ENCODE measurements around the gene TBX4.

TBX4 gene

DNA sequence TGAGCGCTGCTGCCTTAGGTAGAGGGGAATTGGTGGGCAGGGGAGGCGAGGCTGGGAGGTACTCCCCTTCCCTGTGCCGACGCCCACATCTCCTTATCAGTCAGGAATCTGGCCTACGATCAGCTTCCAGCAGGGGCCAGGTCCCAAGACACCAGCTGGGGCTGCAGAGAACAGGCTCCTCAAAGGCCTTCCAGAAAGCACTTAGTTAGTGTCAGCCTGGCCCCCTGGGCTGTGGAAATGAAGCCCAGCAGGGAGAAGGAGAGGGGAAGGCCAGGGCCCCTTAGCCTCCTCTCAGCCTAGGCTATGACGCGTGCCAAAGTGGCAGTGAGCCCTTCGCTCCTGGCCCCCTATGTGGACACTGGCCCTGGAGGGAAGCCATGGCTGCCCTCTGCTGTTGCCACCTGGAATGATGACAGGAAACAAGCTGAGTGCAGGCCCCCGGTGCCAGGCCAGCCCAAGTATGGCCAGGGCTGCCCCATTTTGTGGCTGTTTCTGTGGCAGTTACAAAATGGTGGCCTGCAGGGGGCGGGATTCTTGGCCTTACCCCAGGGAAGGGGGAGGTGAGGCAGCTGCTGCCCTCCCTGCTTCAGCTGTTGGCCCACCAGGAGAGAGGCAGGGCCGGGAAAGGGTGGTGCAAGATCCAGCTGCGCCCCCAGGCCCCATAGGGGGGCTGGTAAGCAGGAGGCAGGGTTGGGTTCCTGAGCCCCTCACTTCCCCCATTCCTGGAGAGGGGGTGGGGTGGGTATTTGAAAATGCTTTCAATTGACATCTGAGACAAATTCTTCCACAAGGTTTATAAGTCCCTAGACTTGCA lies 11.3 kb downstream of the TBX4 start:
- H3K27me3 ChIP-seq (ENCODE audit: control insufficient read depth in 1 of 2, insufficient read depth in 2 of 2, low read length in 2 of 2), result peaks cover 47 to 59% of the 10 kb centered on the region in 2 donors
- no peak overlapping the region for H3K9ac ChIP-seq (ENCODE audit: low read length in 2 of 2)
- no peaks in the 10 kb centered on the region for H3K36me3 ChIP-seq (ENCODE audit: control insufficient read depth in 2 of 2, insufficient read depth in 2 of 2, low read length in 2 of 2)
- H3K4me3 ChIP-seq (ENCODE audit: low read length in 2 of 2), result no peak overlapping the region
- no peak overlapping the region for H3K27ac ChIP-seq (ENCODE audit: low read length)
- no peaks in the 10 kb centered on the region for H3K9me3 ChIP-seq (ENCODE audit: control insufficient read depth in 2 of 2, low read length in 2 of 2)
- peaks cover 5% of the 10 kb centered on the region for H3K4me1 ChIP-seq (ENCODE audit: control insufficient read depth, insufficient read depth, low read length)

DNA sequence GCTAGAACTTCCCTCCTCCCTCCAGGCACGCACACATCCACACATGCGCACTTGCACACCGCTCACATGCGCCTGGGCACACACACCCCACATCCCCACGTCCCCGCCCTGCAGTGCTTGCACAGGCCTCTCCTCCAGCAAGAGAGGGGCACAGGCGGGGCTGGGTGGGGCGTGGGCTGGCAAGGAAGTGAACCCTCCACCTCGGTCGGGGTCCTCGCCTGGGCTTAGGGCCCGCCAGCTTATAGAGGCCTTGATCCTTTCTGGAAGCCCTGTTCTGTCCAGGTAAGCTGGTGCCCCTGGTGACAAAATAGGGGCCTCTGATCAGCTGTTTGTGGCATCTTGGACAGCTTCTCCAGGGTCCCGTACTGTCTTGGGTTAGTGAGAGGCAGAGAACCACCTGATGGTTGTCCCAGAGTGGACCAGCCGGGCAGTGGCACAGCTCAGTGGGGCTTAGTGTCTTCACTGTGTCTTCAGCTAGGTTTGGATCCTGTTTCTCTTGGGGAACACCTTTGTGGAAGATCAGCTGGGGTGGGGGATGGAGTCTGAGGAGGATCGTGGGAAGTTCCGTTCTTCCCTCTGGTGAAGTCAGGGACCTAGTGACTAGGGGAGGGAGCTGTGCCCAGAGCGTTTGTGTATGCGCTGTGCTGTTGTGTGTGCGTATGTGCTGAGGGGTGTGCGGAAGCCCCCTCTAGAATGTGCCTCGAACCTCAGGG lies 12.1 kb downstream of the TBX4 start:
- Histone ChIP-seq H3K4me3 (ENCODE audit: low read length in 2 of 2) (no peak overlapping the region), H3K36me3 (ENCODE audit: control insufficient read depth in 2 of 2, insufficient read depth in 2 of 2, low read length in 2 of 2) (no peaks in the 10 kb centered on the region), H3K9ac (ENCODE audit: low read length in 2 of 2) (no peak overlapping the region), H3K9me3 (ENCODE audit: control insufficient read depth in 2 of 2, low read length in 2 of 2) (no peaks in the 10 kb centered on the region), H3K27me3 (ENCODE audit: control insufficient read depth in 1 of 2, insufficient read depth in 2 of 2, low read length in 2 of 2) (peaks cover 40 to 51% of the 10 kb centered on the region in 2 donors), H3K27ac (ENCODE audit: low read length) (no peak overlapping the region), H3K4me1 (ENCODE audit: control insufficient read depth, insufficient read depth, low read length) (peaks cover 5% of the 10 kb centered on the region)

DNA sequence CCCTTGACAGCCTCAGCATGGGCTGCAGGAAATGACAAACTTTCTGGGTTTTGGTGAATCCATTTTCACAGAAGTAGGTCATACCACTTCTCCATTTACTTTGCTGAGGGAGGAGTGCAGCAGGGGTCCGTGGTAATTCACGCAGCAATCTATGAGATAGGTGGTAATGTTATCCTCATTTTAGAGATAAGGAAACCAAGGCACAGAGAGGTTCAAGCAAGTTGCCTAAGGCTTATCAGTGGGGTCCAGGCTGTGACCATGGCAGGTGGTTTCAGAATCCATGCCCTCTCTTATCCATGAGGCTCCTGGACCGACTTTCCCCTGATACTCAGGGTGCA lies 12.6 kb downstream of the TBX4 start:
- no peak overlapping the region for H3K27ac ChIP-seq (ENCODE audit: low read length)
- H3K4me3 ChIP-seq (ENCODE audit: low read length in 2 of 2), result no peak overlapping the region
- H3K9me3 ChIP-seq (ENCODE audit: control insufficient read depth in 2 of 2, low read length in 2 of 2), result no peaks in the 10 kb centered on the region
- peaks cover 36 to 46% of the 10 kb centered on the region in 2 donors for H3K27me3 ChIP-seq (ENCODE audit: control insufficient read depth in 1 of 2, insufficient read depth in 2 of 2, low read length in 2 of 2)
- H3K9ac ChIP-seq (ENCODE audit: low read length in 2 of 2), result no peak overlapping the region
- H3K4me1 ChIP-seq (ENCODE audit: control insufficient read depth, insufficient read depth, low read length), result peaks cover 5% of the 10 kb centered on the region
- H3K36me3 ChIP-seq (ENCODE audit: control insufficient read depth in 2 of 2, insufficient read depth in 2 of 2, low read length in 2 of 2), result no peaks in the 10 kb centered on the region

DNA sequence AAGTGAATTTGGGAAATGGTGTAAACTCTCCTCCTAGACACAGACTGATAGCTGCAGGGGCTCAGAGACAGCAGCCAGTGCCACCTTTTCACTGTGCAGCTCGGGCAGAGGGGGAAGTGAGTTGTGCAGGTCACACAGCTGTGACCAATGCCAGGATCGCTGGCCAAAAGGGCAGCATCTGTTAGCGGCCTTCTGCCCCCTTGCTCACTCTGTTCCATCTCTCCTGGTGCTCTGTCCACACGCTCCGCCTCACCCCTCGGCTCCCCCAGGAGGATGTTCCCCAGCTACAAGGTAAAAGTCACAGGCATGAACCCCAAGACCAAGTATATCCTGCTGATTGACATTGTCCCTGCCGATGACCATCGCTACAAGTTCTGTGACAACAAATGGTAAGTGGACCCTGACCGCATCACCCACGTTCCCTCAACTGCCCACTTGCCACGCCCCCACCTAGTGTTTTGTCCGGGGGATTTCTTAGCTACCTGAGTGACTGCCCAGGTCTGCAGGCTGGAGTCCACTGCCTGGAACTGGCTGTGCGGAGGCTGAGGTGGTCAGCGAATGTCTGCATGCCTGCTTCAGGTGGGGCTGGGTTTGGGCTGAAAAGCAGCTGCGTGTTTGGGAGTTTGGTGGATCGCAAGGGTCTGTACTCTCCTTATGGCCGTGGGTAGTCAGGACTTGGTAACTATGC lies 13.5 kb downstream of the TBX4 start:
- Histone ChIP-seq H3K4me1 (ENCODE audit: control insufficient read depth, insufficient read depth, low read length) (peaks cover 5% of the 10 kb centered on the region), H3K27me3 (ENCODE audit: control insufficient read depth in 1 of 2, insufficient read depth in 2 of 2, low read length in 2 of 2) (peaks cover 27 to 38% of the 10 kb centered on the region in 2 donors), H3K9me3 (ENCODE audit: control insufficient read depth in 2 of 2, low read length in 2 of 2) (no peaks in the 10 kb centered on the region), H3K9ac (ENCODE audit: low read length in 2 of 2) (no peak overlapping the region), H3K36me3 (ENCODE audit: control insufficient read depth in 2 of 2, insufficient read depth in 2 of 2, low read length in 2 of 2) (no peaks in the 10 kb centered on the region), H3K4me3 (ENCODE audit: low read length in 2 of 2) (no peak overlapping the region), H3K27ac (ENCODE audit: low read length) (no peak overlapping the region)

DNA sequence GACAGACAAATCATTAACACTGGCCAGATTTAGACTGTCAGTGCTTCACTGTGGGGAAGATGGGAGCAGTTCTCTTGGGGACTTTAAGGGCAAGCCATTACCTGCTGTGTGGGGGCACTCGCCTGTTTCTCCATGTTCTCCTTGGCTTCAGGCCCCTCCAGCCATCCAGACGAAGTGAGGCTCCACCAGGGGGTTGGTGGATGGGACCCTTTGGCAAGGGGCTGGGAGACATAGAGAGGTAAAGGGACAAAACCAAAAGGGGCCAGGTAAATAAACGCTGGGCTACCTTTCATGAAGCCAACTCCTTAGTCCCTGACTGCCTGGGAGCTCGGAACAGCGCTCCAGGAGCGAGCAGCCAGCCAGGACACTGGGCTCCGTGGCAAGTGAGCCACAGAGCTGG lies 14.0 kb downstream of the TBX4 start:
- H3K9me3 ChIP-seq (ENCODE audit: control insufficient read depth in 2 of 2, low read length in 2 of 2), result no peaks in the 10 kb centered on the region
- H3K9ac ChIP-seq (ENCODE audit: low read length in 2 of 2), result no peak overlapping the region
- no peak overlapping the region for H3K27ac ChIP-seq (ENCODE audit: low read length)
- H3K27me3 ChIP-seq (ENCODE audit: control insufficient read depth in 1 of 2, insufficient read depth in 2 of 2, low read length in 2 of 2), result peaks cover 23 to 32% of the 10 kb centered on the region in 2 donors
- peaks cover 5% of the 10 kb centered on the region for H3K4me1 ChIP-seq (ENCODE audit: control insufficient read depth, insufficient read depth, low read length)
- H3K36me3 ChIP-seq (ENCODE audit: control insufficient read depth in 2 of 2, insufficient read depth in 2 of 2, low read length in 2 of 2), result no peaks in the 10 kb centered on the region
- H3K4me3 ChIP-seq (ENCODE audit: low read length in 2 of 2), result no peak overlapping the region

DNA sequence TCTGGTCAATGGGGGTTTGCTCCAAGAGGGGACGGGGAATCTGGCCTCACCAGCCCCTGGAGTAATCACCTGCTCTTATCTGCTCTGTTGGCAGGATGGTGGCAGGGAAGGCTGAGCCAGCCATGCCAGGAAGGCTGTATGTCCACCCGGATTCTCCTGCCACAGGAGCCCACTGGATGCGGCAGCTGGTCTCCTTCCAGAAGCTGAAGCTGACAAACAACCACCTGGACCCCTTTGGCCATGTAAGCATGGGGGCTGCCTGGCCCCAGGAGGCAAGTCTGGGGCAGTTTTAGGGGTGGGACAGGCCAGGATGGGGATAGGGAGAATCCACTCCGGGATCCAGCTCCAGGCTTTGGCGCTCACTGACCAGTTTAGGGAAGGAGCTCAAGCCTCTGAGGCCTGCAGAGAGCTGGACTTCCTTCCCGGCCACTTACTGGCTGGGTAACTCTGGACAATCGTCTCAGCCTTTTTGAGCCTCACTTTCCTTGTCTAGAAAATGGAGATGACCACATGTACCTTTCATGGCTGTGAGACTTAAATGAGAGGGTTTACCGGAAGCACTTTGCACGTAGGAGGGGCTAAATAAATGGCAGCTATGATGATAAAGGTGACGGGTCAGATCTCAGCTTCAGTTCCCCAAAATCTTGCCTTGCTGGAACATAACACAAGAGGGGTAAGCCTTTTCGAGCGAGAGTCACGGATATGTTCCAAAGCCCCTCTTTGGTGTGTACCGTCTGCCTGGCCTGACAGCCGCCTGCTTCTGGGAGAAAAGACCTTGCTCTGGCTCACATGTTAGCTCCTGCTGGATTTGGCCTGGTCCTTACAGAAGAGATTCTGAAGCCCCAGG lies 15.4 kb downstream of the TBX4 start:
- no peaks in the 10 kb centered on the region for H3K9me3 ChIP-seq (ENCODE audit: control insufficient read depth in 2 of 2, low read length in 2 of 2)
- no peak overlapping the region for H3K4me3 ChIP-seq (ENCODE audit: low read length in 2 of 2)
- H3K36me3 ChIP-seq (ENCODE audit: control insufficient read depth in 2 of 2, insufficient read depth in 2 of 2, low read length in 2 of 2), result no peaks in the 10 kb centered on the region
- H3K27me3 ChIP-seq (ENCODE audit: control insufficient read depth in 1 of 2, insufficient read depth in 2 of 2, low read length in 2 of 2), result peaks cover 14 to 18% of the 10 kb centered on the region in 2 donors
- H3K9ac ChIP-seq (ENCODE audit: low read length in 2 of 2), result no peak overlapping the region
- no peak overlapping the region for H3K27ac ChIP-seq (ENCODE audit: low read length)
- no peaks in the 10 kb centered on the region for H3K4me1 ChIP-seq (ENCODE audit: control insufficient read depth, insufficient read depth, low read length)

DNA sequence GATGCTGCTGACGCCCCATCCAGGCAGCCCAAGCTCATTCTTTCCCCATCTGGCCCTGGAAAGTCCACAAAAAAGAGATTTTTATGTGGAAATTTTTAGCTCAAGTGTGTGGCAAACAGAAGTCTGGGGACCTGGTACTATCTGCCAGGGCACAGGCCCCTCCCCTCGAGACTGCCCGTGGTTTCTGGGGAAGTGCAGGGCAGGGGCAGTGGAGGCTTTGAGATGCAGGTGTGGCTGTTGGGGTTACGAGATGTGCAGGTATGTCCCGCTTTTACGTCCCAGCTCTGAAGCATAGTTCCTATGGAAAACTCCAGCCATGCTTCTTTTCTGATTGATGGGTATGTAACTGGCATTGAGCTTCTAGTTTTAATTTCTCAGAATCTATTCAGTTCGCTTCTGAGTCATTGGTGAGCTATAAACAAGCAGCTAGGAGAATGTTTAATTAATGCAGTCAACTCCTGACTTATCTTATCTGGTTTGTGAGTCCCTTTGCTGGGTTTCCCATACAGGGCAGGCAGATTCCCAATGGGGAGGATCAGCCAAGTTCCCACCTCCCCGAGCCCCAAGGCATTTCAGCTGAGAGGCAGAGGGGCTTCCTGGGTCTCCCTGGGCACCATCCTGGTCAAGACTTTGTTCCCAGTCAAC lies 16.2 kb downstream of the TBX4 start:
- Histone ChIP-seq H3K27me3 (ENCODE audit: control insufficient read depth in 1 of 2, insufficient read depth in 2 of 2, low read length in 2 of 2) (peaks cover 8 to 11% of the 10 kb centered on the region in 2 donors), H3K4me3 (ENCODE audit: low read length in 2 of 2) (no peak overlapping the region), H3K27ac (ENCODE audit: low read length) (no peak overlapping the region), H3K9me3 (ENCODE audit: control insufficient read depth in 2 of 2, low read length in 2 of 2) (no peaks in the 10 kb centered on the region), H3K36me3 (ENCODE audit: control insufficient read depth in 2 of 2, insufficient read depth in 2 of 2, low read length in 2 of 2) (no peaks in the 10 kb centered on the region), H3K9ac (ENCODE audit: low read length in 2 of 2) (no peak overlapping the region), H3K4me1 (ENCODE audit: control insufficient read depth, insufficient read depth, low read length) (no peaks in the 10 kb centered on the region)

DNA sequence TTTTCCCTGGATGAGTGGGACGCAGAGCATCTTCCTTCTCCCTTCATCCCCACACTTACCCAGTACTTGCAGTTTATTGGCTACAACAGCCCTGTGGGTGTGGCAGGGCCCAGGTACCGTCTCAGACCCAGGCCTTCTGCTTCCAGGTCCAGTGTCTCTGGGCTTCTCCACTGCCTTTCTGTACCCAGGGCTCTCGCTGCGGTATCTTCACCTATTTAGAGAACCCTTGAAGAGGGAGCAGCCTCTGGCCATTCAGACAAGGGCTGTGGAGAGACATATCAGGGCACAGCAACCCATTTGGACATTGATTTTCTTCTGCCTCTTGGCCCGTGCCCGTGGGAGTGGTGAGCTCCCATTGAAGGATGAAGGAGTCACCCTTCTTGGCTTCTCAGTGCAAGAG lies 17.3 kb downstream of the TBX4 start:
- no peak overlapping the region for H3K4me3 ChIP-seq (ENCODE audit: low read length in 2 of 2)
- peaks cover 0 to 7% of the 10 kb centered on the region in 2 donors for H3K27me3 ChIP-seq (ENCODE audit: control insufficient read depth in 1 of 2, insufficient read depth in 2 of 2, low read length in 2 of 2)
- no peak overlapping the region for H3K27ac ChIP-seq (ENCODE audit: low read length)
- no peaks in the 10 kb centered on the region for H3K36me3 ChIP-seq (ENCODE audit: control insufficient read depth in 2 of 2, insufficient read depth in 2 of 2, low read length in 2 of 2)
- no peak overlapping the region for H3K9ac ChIP-seq (ENCODE audit: low read length in 2 of 2)
- H3K9me3 ChIP-seq (ENCODE audit: control insufficient read depth in 2 of 2, low read length in 2 of 2), result no peaks in the 10 kb centered on the region
- no peaks in the 10 kb centered on the region for H3K4me1 ChIP-seq (ENCODE audit: control insufficient read depth, insufficient read depth, low read length)

DNA sequence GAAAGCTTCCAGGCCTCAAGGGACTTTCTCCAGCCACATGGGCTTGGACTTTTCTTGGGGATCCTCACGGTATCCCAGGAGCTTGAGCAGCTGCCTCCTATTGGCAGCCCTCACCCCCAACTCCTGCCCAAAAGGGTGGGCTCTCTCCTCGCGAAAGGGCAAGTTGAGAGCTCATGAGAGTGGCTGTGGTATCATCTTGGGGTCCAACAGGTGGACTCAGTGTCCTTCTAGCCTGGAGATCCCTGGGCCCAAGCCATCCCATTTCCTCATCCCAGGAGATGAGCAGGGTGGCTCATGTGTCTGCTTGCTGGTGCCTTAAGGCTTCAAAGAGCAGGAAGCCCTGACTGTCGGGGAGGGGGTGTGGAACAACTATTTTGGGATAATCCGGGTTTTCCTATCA lies 17.7 kb downstream of the TBX4 start:
- Histone ChIP-seq H3K9ac (ENCODE audit: low read length in 2 of 2) (no peak overlapping the region), H3K4me1 (ENCODE audit: control insufficient read depth, insufficient read depth, low read length) (no peaks in the 10 kb centered on the region), H3K27me3 (ENCODE audit: control insufficient read depth in 1 of 2, insufficient read depth in 2 of 2, low read length in 2 of 2) (peaks cover 4 to 7% of the 10 kb centered on the region in 2 donors), H3K27ac (ENCODE audit: low read length) (no peak overlapping the region), H3K36me3 (ENCODE audit: control insufficient read depth in 2 of 2, insufficient read depth in 2 of 2, low read length in 2 of 2) (no peaks in the 10 kb centered on the region), H3K4me3 (ENCODE audit: low read length in 2 of 2) (no peak overlapping the region), H3K9me3 (ENCODE audit: control insufficient read depth in 2 of 2, low read length in 2 of 2) (no peaks in the 10 kb centered on the region)
